T-helper 17 cell (primary cell): ENCODE measurements around the gene KLHL30. TPM values are rescaled to one million over a fixed set of nuclear protein-coding genes. Genes with fewer than 3 reads are reported as not detected.
A peak's percentile ranks its signal among the peaks of the same experiment; 100 is the strongest.

Experiments
- ATAC-seq: fragments of 150-1000 bp; cut with Tn5 transposase; 2 replicates; pipeline ENCODE4 v1.10.0; 2021; ENCODE audit warnings: mild to moderate bottlenecking, moderate library complexity
- DNase-seq, 3 donors: peaks; one replicate each; pipeline versions ENCODE4 v3.0.0 to v3.0.0-alpha.2; 2020 to 2021
- H3K9me3 ChIP-seq: one replicate; pipeline ENCODE4 v1.7.0; 2013; ENCODE audit warnings: low read length, mild to moderate bottlenecking; ENCODE audit not compliant: control insufficient read depth, poor library complexity, severe bottlenecking
- H3K27ac Mint-ChIP-seq: one replicate; pipeline ENCODE4 v1.8.0; 2022; ENCODE audit warnings: mild to moderate bottlenecking, moderate library complexity, mixed read lengths
- H3K27me3 Mint-ChIP-seq: one replicate; pipeline ENCODE4 v1.8.0; 2022; ENCODE audit warnings: mixed read lengths
- H3K36me3 Mint-ChIP-seq: one replicate; pipeline ENCODE4 v1.8.0; 2022; ENCODE audit warnings: low read depth, mixed read lengths
- H3K4me1 Mint-ChIP-seq: one replicate; pipeline ENCODE4 v1.8.0; 2022; ENCODE audit warnings: mild to moderate bottlenecking, mixed read lengths
- H3K4me3 Mint-ChIP-seq: one replicate; pipeline ENCODE4 v1.8.0; 2022; ENCODE audit warnings: mild to moderate bottlenecking, moderate library complexity, mixed read lengths
- total RNA-seq, 4 donors: library from RNA in 2 of 4; stranded (reverse) in 2 of 4; gene quantifications; one replicate each; pipeline ENCODE4 v1.2.3 and lab custom pipeline; 2022 to 2026

The KLHL30 gene
- total RNA-seq, 2 donors from 2014 or later: not detected

DNA sequence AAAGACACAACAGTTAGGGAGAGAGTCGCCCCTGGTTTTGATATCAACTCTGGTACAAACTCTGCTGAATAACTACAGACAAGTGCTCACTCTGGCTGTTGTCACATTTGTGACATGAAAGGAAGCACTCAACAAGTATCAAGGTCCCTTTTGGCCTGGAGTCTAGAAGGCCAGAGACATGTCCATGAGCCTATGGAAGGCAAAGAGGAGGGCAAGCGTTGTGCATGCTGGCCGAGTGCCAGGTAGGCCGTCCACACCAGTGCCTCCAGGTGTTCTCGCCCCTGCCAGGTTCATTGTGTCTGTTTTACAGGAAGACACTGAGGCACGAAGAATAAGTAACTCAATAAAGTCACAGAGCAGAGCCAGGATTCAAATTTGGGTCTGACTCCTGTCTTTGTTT lies 43.9 kb downstream of the KLHL30 start:
- H3K27ac Mint-ChIP-seq: peak overlapping the region; percentile 32
- peaks cover 15% of the 10 kb centered on the region for H3K36me3 Mint-ChIP-seq
- H3K4me3 Mint-ChIP-seq: no peak overlapping the region
- peaks cover 3% of the 10 kb centered on the region for H3K4me1 Mint-ChIP-seq
- H3K9me3 ChIP-seq: no peaks in the 10 kb centered on the region
- no peak for DNase-seq
- no peaks in the 10 kb centered on the region for H3K27me3 Mint-ChIP-seq
- no peak for ATAC-seq

DNA sequence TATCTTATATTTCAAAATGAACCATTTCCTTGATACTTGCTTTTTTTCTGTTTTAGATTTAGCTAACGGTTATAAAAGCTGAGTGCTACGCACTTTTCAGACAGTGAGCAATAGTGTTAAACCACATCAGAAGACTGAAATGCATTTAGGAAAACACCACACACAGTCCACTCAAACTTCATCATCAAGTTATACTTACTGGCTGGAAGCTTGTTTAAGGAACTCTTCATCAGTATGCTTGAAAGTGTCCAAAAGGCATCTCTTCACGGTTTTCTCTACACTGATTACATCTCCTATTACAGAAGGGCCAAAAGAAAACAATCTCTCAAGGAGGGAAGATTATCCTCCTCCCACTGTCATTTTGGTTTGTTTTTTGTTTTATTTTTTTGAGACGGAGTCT lies 45.4 kb downstream of the KLHL30 start:
- H3K9me3 ChIP-seq: no peaks in the 10 kb centered on the region
- DNase-seq (no peak), ATAC-seq (no peak)
- Mint-ChIP-seq H3K4me3 (no peak overlapping the region), H3K36me3 (peaks cover 19% of the 10 kb centered on the region), H3K27ac (no peak overlapping the region), H3K27me3 (no peaks in the 10 kb centered on the region), H3K4me1 (peaks cover 6% of the 10 kb centered on the region)

GRCh38 chr2:238187618-238188548 lies 49.4 kb downstream of the KLHL30 start:
- no peak for ATAC-seq
- H3K36me3 Mint-ChIP-seq: peaks cover 11% of the 10 kb centered on the region
- H3K9me3 ChIP-seq: no peaks in the 10 kb centered on the region
- H3K27me3 Mint-ChIP-seq: no peaks in the 10 kb centered on the region
- H3K4me3 Mint-ChIP-seq: no peak overlapping the region
- peaks cover 2% of the 10 kb centered on the region for H3K4me1 Mint-ChIP-seq
- no peak for DNase-seq
- H3K27ac Mint-ChIP-seq: no peak overlapping the region

DNA sequence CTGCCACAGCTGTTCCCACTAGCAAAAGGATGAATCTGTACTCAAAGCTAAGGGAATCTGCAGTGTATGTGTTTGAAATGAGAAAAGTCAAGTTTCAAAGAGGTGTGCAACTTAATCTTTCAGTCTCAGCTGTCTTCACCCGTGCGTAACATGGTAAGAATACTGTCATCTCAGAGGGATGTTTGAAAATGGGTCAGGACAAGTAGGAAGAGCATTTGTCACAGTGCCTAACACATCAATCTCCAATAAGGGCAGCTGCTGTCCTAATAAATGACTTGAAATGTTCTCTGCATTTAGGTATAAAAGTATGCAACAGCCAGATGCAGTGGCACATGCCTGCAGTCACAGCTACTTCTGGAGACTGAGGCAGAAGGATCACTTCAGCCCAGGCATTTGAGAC lies 52.0 kb downstream of the KLHL30 start:
- peaks cover 9% of the 10 kb centered on the region for H3K36me3 Mint-ChIP-seq
- no peak for DNase-seq
- no peak overlapping the region for H3K4me3 Mint-ChIP-seq
- no peak for ATAC-seq
- no peak overlapping the region for H3K27ac Mint-ChIP-seq
- H3K9me3 ChIP-seq: no peaks in the 10 kb centered on the region
- H3K27me3 Mint-ChIP-seq: no peaks in the 10 kb centered on the region
- H3K4me1 Mint-ChIP-seq: peaks cover 5% of the 10 kb centered on the region

Other genes starting within 250 kb of the KLHL30 start
- gene UBE2F, start 171.7 kb upstream of the KLHL30 start, total RNA-seq: 10 to 100 TPM; 34.6 to 40.3 TPM
- gene SCLY, start 77.7 kb upstream of the KLHL30 start, total RNA-seq: 10 to 100 TPM; 15.9 to 17.8 TPM
- under 1 TPM in 1 of 2 donors, not detected in 1; 0.05 TPM for gene ESPNL, start 38.3 kb upstream of the KLHL30 start, total RNA-seq
- not detected for gene ERFE, start 20.3 kb downstream of the KLHL30 start, total RNA-seq
- gene ILKAP, start 65.0 kb downstream of the KLHL30 start, total RNA-seq: 100 to 1,000 TPM; 114 to 123 TPM
- 1 to 10 TPM in 1 of 2 donors, under 1 TPM in 1; 0.47 to 1.3 TPM for gene HES6, start 101.4 kb downstream of the KLHL30 start, total RNA-seq
- 10 to 100 TPM; 40.7 to 40.8 TPM for gene PER2, start 149.9 kb downstream of the KLHL30 start, total RNA-seq
- 1 to 10 TPM; 8.9 to 9.3 TPM for gene TRAF3IP1, start 181.8 kb downstream of the KLHL30 start, total RNA-seq